ENCODE data around the gene ACTMAP.

GRCh38 chr19:40742477-40742876, 7.8 kb downstream of the ACTMAP start:
- TF ChIP-seq CTCF (IDR thresholded peaks at IDR 0.05) (no peak), POLR2A (IDR thresholded peaks at IDR 0.05) (no peak)

Measured in body of pancreas (tissue), 4 donors.